ENCODE results near the gene ULBP2.
"Not testable (repeated sequence)": the region's sequence is repeated elsewhere in the genome, so short reads cannot be mapped to it uniquely, and the experiment has no call there.

ULBP2 gene

DNA sequence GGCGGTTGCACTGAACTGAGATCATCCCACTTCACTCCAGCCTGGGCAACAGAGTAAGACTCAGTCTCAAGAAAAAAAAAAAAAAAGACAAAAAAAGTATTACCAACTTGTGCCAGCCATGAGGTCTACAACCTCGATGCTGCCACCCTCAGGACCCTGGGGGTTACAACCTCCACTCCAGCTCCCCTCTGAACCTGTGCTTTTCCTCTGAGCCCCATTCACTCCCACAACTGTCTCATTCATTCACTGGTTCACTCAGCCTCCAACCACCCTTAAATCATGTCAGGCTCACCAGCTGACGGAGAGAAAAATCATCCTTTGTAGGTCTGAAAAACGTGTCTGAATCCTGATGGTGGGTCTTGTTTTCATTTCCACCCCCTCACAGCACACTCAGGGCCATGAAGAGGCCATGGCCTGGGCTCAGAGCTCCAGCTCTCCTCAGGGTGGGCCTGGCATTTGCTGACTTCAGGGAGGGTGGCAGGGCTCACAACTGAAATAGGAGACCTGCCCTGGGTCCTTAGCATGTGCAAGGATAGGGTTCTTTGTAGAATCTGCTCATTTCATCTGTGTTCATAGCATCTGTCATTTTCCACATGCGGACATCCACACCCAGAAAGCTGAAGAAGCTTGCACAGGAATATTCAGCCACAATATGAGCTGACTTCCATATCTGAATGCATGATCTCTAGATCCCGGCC, 20.1 kb downstream of the ULBP2 start:
- FAIRE-seq, result no peak
- DNase-seq (ENCODE audit: insufficient read length, low spot score), result no peak
- TF ChIP-seq, protein P1, sequence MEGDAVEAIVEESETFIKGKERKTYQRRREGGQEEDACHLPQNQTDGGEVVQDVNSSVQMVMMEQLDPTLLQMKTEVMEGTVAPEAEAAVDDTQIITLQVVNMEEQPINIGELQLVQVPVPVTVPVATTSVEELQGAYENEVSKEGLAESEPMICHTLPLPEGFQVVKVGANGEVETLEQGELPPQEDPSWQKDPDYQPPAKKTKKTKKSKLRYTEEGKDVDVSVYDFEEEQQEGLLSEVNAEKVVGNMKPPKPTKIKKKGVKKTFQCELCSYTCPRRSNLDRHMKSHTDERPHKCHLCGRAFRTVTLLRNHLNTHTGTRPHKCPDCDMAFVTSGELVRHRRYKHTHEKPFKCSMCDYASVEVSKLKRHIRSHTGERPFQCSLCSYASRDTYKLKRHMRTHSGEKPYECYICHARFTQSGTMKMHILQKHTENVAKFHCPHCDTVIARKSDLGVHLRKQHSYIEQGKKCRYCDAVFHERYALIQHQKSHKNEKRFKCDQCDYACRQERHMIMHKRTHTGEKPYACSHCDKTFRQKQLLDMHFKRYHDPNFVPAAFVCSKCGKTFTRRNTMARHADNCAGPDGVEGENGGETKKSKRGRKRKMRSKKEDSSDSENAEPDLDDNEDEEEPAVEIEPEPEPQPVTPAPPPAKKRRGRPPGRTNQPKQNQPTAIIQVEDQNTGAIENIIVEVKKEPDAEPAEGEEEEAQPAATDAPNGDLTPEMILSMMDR (IDR thresholded peaks at IDR 0.05; ENCODE audit: insufficient read depth, missing control alignments), result no peak

DNA sequence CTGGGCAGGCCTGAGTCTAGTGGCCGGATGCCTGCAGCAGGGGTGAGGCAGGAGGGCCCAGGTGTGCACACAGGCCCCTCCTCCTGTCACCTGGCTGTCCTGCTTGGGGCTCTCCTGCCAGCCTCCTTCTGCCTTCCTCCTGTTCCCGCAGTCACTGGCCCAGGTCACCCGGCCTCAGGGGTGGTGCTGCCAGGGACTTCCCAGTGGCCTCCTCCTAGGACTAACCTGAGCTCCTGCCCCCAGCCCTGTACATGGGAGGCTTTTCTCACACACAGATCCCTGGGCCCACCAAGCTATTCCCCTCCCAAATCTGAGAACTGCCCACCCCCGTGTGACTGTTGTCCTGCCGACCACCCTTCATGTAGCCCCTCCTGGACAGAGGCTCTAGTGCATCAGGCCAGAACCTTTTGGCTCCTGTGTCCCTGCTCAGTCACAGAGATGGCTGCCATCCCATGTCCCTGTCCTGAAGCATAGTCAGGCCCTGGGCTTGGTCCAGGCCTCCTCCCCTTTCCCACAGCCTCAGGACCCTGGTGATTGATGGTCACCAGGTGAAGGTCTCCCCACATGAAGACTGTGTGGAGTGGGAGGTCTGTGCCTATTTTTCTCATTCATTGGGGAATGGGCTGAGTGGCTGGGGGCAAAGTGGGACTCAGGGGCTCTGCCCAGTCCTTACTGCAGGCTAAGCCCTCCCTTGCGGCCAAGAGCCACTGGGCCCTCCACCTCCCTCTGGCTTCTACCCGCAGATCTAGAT, 20.8 kb downstream of the ULBP2 start:
- DNase-seq (ENCODE audit: insufficient read length, low spot score) (no peak), FAIRE-seq (no peak)
- TF ChIP-seq, protein P1 (IDR thresholded peaks at IDR 0.05; ENCODE audit: insufficient read depth, missing control alignments), result no peak

DNA sequence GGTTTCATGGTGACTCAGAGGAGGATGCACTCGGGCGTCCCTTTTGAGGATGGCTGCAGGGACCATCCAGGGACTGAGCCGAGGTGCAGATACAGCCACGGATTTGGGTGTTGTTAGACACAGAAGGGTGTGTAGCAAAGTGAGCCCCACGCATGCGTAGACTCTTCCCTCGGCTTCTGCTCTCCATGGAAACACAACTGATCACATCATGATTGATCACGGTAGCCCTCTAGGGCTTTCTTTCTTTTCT, 21.3 kb downstream of the ULBP2 start:
- peak; percentile 66 for DNase-seq (ENCODE audit: insufficient read length, low spot score)
- TF ChIP-seq, protein P1 (IDR thresholded peaks at IDR 0.05; ENCODE audit: insufficient read depth, missing control alignments), result no peak
- FAIRE-seq, result no peak

- TF ChIP-seq, protein P1 (IDR thresholded peaks at IDR 0.05; ENCODE audit: insufficient read depth, missing control alignments), result no peak
- DNase-seq (ENCODE audit: insufficient read length, low spot score) (peak; percentile 69), FAIRE-seq (no peak)
Measured at GRCh38 chr6:149963462-149964307, 21.9 kb downstream of the ULBP2 start, which contains the start of gene ULBP1. ULBP1 (plus strand) TSS chr6:149963943; CDS start chr6:149964050, 107 bp downstream.

DNA sequence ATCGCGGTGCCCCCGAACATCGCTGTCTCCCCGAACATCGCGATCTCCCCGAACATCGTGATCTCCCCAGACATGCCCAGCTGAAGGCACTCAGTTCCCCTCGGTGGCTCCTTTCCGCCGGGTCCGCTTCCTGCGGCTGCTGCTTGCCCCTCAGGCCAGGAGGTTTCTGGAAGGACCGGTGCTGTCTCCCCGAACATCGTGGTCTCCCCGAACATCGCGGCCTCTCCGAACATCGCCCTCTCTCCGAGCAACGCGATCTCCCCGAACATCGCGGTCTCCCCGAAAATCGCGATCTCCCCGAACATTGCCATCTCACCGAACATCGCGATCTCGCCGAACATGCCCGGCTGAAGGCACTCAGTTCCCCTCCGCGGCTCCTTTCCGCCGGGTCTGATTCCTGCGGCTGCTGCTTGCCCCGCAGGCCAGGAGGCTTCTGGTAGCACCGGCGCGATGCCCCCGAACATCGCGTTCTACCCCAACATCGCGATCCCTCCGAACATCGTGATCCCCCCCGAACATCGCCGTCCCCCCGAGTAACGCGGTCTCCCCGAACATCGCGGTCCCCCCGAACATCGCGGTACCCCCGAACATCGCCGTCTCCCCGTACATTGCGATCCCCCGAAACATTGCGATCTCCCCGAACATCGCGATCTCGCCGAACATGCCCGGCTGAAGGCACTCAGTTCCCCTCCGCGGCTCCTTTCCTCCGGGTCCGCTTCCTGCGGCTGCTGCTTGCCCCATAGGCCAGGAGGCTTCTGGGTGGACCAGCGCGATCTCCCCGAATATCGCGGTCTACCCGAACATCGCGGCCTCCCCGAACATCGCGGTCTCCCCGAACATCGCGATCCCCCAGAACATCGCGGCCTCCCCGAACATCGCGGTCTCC, 22.7 kb downstream of the ULBP2 start:
- DNase-seq (ENCODE audit: insufficient read length, low spot score) (no peak), FAIRE-seq (no peak)
- TF ChIP-seq, protein P1 (IDR thresholded peaks at IDR 0.05; ENCODE audit: insufficient read depth, missing control alignments), result no peak

GRCh38 chr6:149965194-149966020, 23.6 kb downstream of the ULBP2 start:
- TF ChIP-seq, protein P1 (IDR thresholded peaks at IDR 0.05; ENCODE audit: insufficient read depth, missing control alignments), result no peak
- no peak for DNase-seq (ENCODE audit: insufficient read length, low spot score)
- FAIRE-seq, result no peak

DNA sequence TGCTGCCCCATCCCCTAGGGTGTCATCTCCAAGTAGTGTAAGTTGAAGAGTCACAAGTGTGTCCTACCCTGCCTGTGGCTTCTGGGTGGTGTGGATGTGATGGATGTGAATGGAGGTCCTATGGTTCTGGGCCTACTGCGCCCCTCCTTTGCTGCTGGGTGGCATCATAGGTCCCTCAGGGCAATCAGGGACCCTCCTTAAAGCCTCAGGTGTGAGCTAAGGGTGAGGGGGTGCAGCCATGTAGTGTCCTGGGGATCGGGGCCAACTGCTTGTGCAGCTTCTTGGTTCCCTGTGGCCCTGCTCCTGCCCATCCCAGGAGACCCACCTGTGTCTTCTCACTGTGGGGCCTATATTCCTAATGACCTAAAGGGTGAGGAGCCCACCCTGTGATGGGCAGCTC, 24.5 kb downstream of the ULBP2 start:
- not testable (repeated sequence) for DNase-seq (ENCODE audit: insufficient read length, low spot score)

More for the DNA sequence above, 24.5 kb downstream of the ULBP2 start:
- FAIRE-seq, result not testable (repeated sequence)
